Testis (tissue), 2 donors: ENCODE results near the gene PHLDA1.

Experiments used
- POLR2A ChIP-seq: fragments of 450-650 bp; IDR thresholded peaks from one replicate; pipeline ENCODE4 v1.6.1; 2017; ENCODE audit warnings: antibody characterized with exemption, mild to moderate bottlenecking, moderate library complexity
- TF ChIP-seq, protein P1 (sequence below), 3 experiments: fragments of 450-650 bp in 2 of 3; fragments of 200-600 bp in 1 of 3; sonication (generic) in 1 of 3; IDR thresholded peaks; one replicate each; pipeline ENCODE4 v1.5.1; 2016 to 2019; ENCODE audit warnings: antibody characterized with exemption in 3 of 3, mild to moderate bottlenecking in 2 of 3, moderate library complexity in 1 of 3

DNA sequence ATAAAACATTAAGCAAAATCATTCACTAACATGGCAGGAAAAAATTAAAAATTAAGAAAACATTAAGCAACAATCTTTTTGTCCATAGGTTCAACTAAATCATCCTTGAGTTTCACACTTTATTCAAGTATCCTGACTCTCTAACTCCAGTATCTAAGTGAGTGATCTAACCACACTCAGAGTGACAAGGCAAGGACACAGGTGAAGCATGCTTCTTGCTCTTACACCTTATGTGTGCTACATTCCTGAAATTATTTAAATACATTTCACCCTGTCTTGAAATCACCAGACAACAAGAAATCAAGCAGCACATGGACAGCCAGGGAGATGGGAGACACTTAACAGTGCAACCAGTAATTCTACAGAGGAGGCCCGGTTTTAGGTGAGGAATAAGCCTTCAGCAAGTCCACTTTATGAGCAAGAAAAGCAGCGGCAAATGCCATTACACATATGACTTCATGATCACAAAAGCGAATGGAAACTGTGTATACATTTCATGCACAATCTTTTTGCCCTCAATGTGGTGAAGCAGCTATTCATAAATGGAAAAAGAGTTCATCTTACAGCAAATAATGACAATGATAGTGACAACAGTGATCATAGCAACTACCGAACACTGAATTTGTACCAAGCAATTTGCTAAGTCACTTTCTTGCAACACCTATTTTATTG is 37.4 kb downstream of the PHLDA1 start:
- TF ChIP-seq, protein P1, sequence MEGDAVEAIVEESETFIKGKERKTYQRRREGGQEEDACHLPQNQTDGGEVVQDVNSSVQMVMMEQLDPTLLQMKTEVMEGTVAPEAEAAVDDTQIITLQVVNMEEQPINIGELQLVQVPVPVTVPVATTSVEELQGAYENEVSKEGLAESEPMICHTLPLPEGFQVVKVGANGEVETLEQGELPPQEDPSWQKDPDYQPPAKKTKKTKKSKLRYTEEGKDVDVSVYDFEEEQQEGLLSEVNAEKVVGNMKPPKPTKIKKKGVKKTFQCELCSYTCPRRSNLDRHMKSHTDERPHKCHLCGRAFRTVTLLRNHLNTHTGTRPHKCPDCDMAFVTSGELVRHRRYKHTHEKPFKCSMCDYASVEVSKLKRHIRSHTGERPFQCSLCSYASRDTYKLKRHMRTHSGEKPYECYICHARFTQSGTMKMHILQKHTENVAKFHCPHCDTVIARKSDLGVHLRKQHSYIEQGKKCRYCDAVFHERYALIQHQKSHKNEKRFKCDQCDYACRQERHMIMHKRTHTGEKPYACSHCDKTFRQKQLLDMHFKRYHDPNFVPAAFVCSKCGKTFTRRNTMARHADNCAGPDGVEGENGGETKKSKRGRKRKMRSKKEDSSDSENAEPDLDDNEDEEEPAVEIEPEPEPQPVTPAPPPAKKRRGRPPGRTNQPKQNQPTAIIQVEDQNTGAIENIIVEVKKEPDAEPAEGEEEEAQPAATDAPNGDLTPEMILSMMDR (IDR thresholded peaks at IDR 0.05) = no peak
- no peak for TF ChIP-seq POLR2A
